Measurements from ENCODE around the gene LIPJ.

Gene LIPJ

DNA sequence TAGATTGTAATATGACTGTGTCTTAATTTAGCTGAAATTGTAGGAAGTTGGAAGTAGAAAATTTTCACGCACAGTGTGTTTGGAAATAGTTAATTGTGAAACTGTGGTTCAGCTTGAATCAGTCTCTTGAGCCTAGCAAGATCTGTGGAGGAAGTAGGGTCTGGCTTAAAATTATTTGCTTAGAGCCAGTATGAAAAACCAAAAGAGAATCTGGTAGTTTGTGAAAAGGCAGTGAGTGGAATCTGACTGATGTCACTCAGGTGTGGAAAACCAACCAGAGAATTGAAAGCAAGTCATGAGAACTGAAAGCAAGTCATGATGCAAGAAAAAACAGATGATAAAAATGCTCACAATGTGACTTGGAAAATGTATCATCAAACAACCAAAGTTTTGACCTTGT lies 11.5 kb downstream of the LIPJ start:
- Histone ChIP-seq H3K79me2 (ENCODE audit: control insufficient read depth, insufficient read depth, low read length, unreplicated experiment) (no peaks in the 10 kb centered on the region), H3K4me3 (ENCODE audit: low read depth, low read length) (no peak overlapping the region), H2AFZ (ENCODE audit: low read length, unreplicated experiment) (no peak overlapping the region), H3K36me3 (ENCODE audit: insufficient read depth, low read length) (no peaks in the 10 kb centered on the region), H3K4me1 (ENCODE audit: control insufficient read depth, insufficient read depth, low read length, unreplicated experiment) (no peaks in the 10 kb centered on the region), H3K27ac (ENCODE audit: low read depth, low read length) (no peak overlapping the region), H3K27me3 (ENCODE audit: insufficient read depth, low read length) (no peaks in the 10 kb centered on the region)

- Histone ChIP-seq H2AFZ (ENCODE audit: low read length, unreplicated experiment) (no peak overlapping the region), H3K27me3 (ENCODE audit: insufficient read depth, low read length) (no peaks in the 10 kb centered on the region), H3K79me2 (ENCODE audit: control insufficient read depth, insufficient read depth, low read length, unreplicated experiment) (no peaks in the 10 kb centered on the region), H3K4me3 (ENCODE audit: low read depth, low read length) (no peak overlapping the region), H3K36me3 (ENCODE audit: insufficient read depth, low read length) (no peaks in the 10 kb centered on the region), H3K4me1 (ENCODE audit: control insufficient read depth, insufficient read depth, low read length, unreplicated experiment) (no peaks in the 10 kb centered on the region), H3K27ac (ENCODE audit: low read depth, low read length) (no peak overlapping the region)
Measured at GRCh38 chr10:88608052-88608732, 21.6 kb downstream of the LIPJ start.

DNA sequence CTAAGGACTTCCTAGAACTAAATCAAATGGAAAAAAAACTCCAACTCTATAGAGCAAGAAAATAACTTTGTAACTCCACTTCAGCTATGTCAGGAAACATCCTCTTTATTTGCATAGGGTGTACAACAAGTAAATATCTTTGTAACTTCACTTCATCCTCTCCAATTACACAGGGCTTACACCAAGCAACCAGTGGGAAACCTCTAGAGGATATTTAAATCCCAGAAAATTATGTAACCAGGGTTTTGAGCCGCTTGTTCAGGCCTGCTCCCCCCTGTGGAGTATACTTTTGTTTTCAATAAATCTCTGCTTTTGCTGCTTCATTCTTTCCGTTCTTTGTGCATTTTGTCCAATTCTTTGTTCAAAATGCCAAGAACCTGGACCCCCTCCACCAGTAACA lies 22.2 kb downstream of the LIPJ start:
- Histone ChIP-seq H3K27me3 (ENCODE audit: insufficient read depth, low read length) (no peaks in the 10 kb centered on the region), H3K27ac (ENCODE audit: low read depth, low read length) (no peak overlapping the region), H3K4me1 (ENCODE audit: control insufficient read depth, insufficient read depth, low read length, unreplicated experiment) (no peaks in the 10 kb centered on the region), H3K36me3 (ENCODE audit: insufficient read depth, low read length) (no peaks in the 10 kb centered on the region), H3K4me3 (ENCODE audit: low read depth, low read length) (no peak overlapping the region), H3K79me2 (ENCODE audit: control insufficient read depth, insufficient read depth, low read length, unreplicated experiment) (no peaks in the 10 kb centered on the region), H2AFZ (ENCODE audit: low read length, unreplicated experiment) (no peak overlapping the region)

DNA sequence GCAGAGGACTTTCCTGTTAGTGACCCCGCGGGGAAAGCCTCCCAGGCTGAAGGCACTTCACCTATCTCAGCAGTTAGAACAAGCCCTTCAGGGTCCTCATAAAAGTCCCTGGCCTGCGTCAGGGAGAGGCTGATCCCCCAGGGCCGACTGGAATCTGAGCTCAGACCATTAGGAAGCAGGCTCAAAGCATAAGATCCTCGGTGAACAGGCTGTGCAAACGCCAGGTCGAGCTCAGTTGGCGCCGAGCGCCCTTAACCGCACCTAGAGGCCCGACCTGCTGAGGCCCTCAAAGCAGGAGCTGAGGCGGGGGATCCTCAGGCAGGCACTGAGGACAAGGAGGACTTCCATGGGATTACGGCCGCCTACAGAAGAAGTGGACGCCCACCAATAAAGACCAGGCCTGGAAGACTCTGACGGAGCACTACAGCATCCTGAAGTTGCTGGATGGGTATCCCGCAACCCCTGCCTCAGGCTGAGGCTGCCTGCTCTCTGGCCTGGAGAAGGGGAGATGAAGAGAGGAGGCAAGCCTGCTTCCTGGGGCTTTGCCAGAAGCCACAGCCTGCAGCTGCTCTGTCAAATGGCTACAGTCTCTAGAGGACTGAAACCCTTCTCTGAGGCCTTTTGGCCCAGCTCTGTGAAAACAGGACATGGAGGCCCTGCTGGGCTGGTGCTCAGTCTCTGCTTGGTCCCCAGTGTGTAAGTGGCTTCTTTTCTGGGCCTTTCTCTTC lies 29.9 kb downstream of the LIPJ start:
- Histone ChIP-seq H2AFZ (ENCODE audit: low read length, unreplicated experiment) (no peak overlapping the region), H3K36me3 (ENCODE audit: insufficient read depth, low read length) (no peaks in the 10 kb centered on the region)

DNA sequence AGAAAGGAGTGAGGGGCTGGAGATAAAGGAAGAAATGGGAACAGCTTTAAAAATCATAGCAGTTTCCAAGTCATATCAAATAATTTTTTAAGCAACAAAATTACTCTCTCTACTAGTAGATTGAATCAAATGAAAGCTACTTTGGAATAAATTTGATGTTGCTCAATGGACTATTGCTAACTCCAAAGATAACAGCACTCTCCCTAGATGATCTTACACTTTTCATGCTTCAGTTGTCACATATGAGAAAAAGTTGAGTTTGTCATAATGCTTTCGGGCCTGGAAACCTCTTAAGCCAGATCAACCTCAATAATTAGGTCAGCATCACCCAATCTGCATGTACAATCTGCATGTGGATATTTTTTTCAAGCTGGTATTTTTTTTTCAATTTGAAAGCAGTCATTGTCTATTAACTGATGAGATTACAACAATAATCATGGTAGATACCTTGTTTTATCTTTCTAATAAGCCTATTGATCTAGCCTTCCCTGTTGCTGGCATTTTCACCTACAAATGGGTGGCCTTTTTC lies 31.3 kb downstream of the LIPJ start:
- Histone ChIP-seq H2AFZ (ENCODE audit: low read length, unreplicated experiment) (no peak overlapping the region), H3K27me3 (ENCODE audit: insufficient read depth, low read length) (no peaks in the 10 kb centered on the region), H3K79me2 (ENCODE audit: control insufficient read depth, insufficient read depth, low read length, unreplicated experiment) (no peaks in the 10 kb centered on the region), H3K27ac (ENCODE audit: low read depth, low read length) (no peak overlapping the region), H3K4me1 (ENCODE audit: control insufficient read depth, insufficient read depth, low read length, unreplicated experiment) (no peaks in the 10 kb centered on the region), H3K4me3 (ENCODE audit: low read depth, low read length) (no peak overlapping the region), H3K36me3 (ENCODE audit: insufficient read depth, low read length) (no peaks in the 10 kb centered on the region)

More for the DNA sequence above, 29.9 kb downstream of the LIPJ start:
- H3K27me3 ChIP-seq (ENCODE audit: insufficient read depth, low read length): no peaks in the 10 kb centered on the region
- H3K79me2 ChIP-seq (ENCODE audit: control insufficient read depth, insufficient read depth, low read length, unreplicated experiment): no peaks in the 10 kb centered on the region
- H3K4me3 ChIP-seq (ENCODE audit: low read depth, low read length): no peak overlapping the region
- H3K4me1 ChIP-seq (ENCODE audit: control insufficient read depth, insufficient read depth, low read length, unreplicated experiment): no peaks in the 10 kb centered on the region
- no peak overlapping the region for H3K27ac ChIP-seq (ENCODE audit: low read depth, low read length)

DNA sequence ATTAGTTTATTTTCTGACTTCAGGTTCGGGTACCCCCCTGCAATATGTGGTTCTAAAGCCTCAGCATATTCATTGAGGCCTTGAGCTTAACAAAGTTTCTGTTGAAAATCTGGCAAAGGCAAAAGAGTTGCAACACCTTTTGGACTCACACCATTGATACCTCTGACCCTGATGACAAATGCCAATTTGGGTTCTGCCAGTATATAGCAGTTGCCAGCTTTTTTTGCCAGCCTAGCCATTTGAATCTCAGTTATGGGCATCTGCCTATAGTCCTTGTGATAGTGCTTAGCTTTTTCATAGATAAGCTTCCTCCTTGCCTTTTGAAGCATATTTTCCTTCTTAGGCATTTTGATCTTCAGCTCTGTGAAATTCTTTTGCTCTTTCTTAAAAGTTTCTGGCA lies 31.9 kb downstream of the LIPJ start:
- H3K27ac ChIP-seq (ENCODE audit: low read depth, low read length): no peak overlapping the region
- no peaks in the 10 kb centered on the region for H3K36me3 ChIP-seq (ENCODE audit: insufficient read depth, low read length)

DNA sequence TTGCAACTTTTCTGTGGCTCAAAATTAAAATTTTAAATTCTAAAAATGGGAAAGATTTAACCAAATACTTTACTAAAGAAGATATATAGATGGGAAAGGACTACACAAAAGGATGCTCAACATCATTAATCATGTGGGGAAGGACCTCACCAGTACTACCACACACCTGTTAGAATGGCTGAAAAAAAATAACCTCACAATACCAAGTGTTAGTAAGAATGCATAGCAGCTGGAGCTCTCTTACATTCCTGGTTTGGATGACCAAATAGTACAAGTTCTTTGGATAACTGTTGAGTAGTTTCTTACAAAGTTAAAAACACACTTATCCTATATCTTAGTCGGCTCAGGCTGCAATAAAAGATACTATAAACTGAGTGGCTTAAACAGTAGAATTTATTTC lies 33.9 kb downstream of the LIPJ start:
- H3K27me3 ChIP-seq (ENCODE audit: insufficient read depth, low read length): no peaks in the 10 kb centered on the region
- no peaks in the 10 kb centered on the region for H3K36me3 ChIP-seq (ENCODE audit: insufficient read depth, low read length)
- H2AFZ ChIP-seq (ENCODE audit: low read length, unreplicated experiment): no peak overlapping the region
- no peak overlapping the region for H3K27ac ChIP-seq (ENCODE audit: low read depth, low read length)
- H3K79me2 ChIP-seq (ENCODE audit: control insufficient read depth, insufficient read depth, low read length, unreplicated experiment): no peaks in the 10 kb centered on the region
- no peak overlapping the region for H3K4me3 ChIP-seq (ENCODE audit: low read depth, low read length)
- no peaks in the 10 kb centered on the region for H3K4me1 ChIP-seq (ENCODE audit: control insufficient read depth, insufficient read depth, low read length, unreplicated experiment)

More for the DNA sequence above, 31.9 kb downstream of the LIPJ start:
- no peaks in the 10 kb centered on the region for H3K79me2 ChIP-seq (ENCODE audit: control insufficient read depth, insufficient read depth, low read length, unreplicated experiment)
- H3K4me3 ChIP-seq (ENCODE audit: low read depth, low read length): no peak overlapping the region
- H3K4me1 ChIP-seq (ENCODE audit: control insufficient read depth, insufficient read depth, low read length, unreplicated experiment): no peaks in the 10 kb centered on the region
- H3K27me3 ChIP-seq (ENCODE audit: insufficient read depth, low read length): no peaks in the 10 kb centered on the region
- H2AFZ ChIP-seq (ENCODE audit: low read length, unreplicated experiment): no peak overlapping the region

GRCh38 chr10:88623835-88624234 lies 37.3 kb downstream of the LIPJ start:
- no peak overlapping the region for H3K27ac ChIP-seq (ENCODE audit: low read depth, low read length)

DNA sequence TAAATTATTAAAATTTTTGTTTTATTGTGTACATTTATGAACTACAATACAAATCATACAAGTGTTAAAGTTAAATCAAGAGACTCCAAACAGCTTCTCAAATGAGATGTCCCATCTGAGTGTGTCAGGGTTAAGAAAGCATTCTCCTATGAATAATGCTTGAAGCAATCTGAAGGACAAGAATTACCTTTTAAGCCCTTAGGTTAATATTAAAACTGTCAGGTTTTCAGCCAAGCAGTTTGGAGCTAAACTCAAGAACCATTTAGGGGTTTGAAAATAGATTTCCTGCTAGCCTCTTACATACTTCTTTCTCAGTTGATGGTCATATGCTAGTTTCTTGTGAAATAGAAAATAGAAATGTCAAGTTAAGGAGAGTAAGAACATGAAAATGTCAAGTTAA lies 38.3 kb downstream of the LIPJ start:
- H3K79me2 ChIP-seq (ENCODE audit: control insufficient read depth, insufficient read depth, low read length, unreplicated experiment): no peaks in the 10 kb centered on the region
- no peaks in the 10 kb centered on the region for H3K36me3 ChIP-seq (ENCODE audit: insufficient read depth, low read length)
- H3K4me1 ChIP-seq (ENCODE audit: control insufficient read depth, insufficient read depth, low read length, unreplicated experiment): no peaks in the 10 kb centered on the region
- H3K4me3 ChIP-seq (ENCODE audit: low read depth, low read length): no peak overlapping the region
- H3K27ac ChIP-seq (ENCODE audit: low read depth, low read length): no peak overlapping the region
- H3K27me3 ChIP-seq (ENCODE audit: insufficient read depth, low read length): no peaks in the 10 kb centered on the region
- no peak overlapping the region for H2AFZ ChIP-seq (ENCODE audit: low read length, unreplicated experiment)

More at GRCh38 chr10:88623835-88624234, 37.3 kb downstream of the LIPJ start:
- no peaks in the 10 kb centered on the region for H3K36me3 ChIP-seq (ENCODE audit: insufficient read depth, low read length)
- no peaks in the 10 kb centered on the region for H3K79me2 ChIP-seq (ENCODE audit: control insufficient read depth, insufficient read depth, low read length, unreplicated experiment)
- H3K4me3 ChIP-seq (ENCODE audit: low read depth, low read length): no peak overlapping the region
- no peaks in the 10 kb centered on the region for H3K4me1 ChIP-seq (ENCODE audit: control insufficient read depth, insufficient read depth, low read length, unreplicated experiment)
- H2AFZ ChIP-seq (ENCODE audit: low read length, unreplicated experiment): no peak overlapping the region
- no peaks in the 10 kb centered on the region for H3K27me3 ChIP-seq (ENCODE audit: insufficient read depth, low read length)

DNA sequence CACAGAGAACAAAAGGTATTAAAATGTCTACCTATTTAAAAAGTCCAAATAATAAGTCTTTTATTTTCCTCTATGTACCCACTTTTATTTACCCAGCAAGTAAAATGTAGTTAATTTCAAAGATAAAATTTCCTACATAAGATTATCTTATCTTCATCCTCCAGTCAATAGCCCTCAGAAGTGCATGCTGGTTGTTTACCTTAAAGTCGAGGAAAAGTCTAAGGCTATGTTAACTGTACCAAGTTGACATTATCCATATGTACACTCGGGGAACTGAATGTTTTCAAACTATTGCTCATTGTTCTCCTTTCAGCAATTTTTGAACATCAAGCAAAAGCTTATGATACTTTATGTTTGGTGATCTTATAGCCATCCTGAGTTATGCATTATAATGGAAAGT lies 53.6 kb downstream of the LIPJ start:
- Histone ChIP-seq H3K27ac (ENCODE audit: low read depth, low read length) (no peak overlapping the region), H3K79me2 (ENCODE audit: control insufficient read depth, insufficient read depth, low read length, unreplicated experiment) (no peaks in the 10 kb centered on the region), H3K27me3 (ENCODE audit: insufficient read depth, low read length) (no peaks in the 10 kb centered on the region), H3K4me3 (ENCODE audit: low read depth, low read length) (no peak overlapping the region), H2AFZ (ENCODE audit: low read length, unreplicated experiment) (no peak overlapping the region), H3K36me3 (ENCODE audit: insufficient read depth, low read length) (no peaks in the 10 kb centered on the region), H3K4me1 (ENCODE audit: control insufficient read depth, insufficient read depth, low read length, unreplicated experiment) (peaks cover 17% of the 10 kb centered on the region)

- Histone ChIP-seq H3K4me3 (ENCODE audit: low read depth, low read length) (no peak overlapping the region), H3K27me3 (ENCODE audit: insufficient read depth, low read length) (no peaks in the 10 kb centered on the region), H3K27ac (ENCODE audit: low read depth, low read length) (no peak overlapping the region)
Measured at GRCh38 chr10:88642209-88642608, 55.6 kb downstream of the LIPJ start.

More at GRCh38 chr10:88642209-88642608, 55.6 kb downstream of the LIPJ start:
- H3K79me2 ChIP-seq (ENCODE audit: control insufficient read depth, insufficient read depth, low read length, unreplicated experiment): no peaks in the 10 kb centered on the region
- H3K4me1 ChIP-seq (ENCODE audit: control insufficient read depth, insufficient read depth, low read length, unreplicated experiment): peaks cover 17% of the 10 kb centered on the region
- no peaks in the 10 kb centered on the region for H3K36me3 ChIP-seq (ENCODE audit: insufficient read depth, low read length)
- H2AFZ ChIP-seq (ENCODE audit: low read length, unreplicated experiment): no peak overlapping the region
